Measurements from ENCODE around the gene IL1R2. TPM values are rescaled to one million over a fixed set of nuclear protein-coding genes. Genes with fewer than 3 reads are reported as not detected.

The IL1R2 gene
- total and polyA plus RNA-seq, 2 of the 13 experiments (the other 11 are each of a cell fraction or from before 2014, with no cell fraction given) = 3.6 to 7.3 TPM

DNA sequence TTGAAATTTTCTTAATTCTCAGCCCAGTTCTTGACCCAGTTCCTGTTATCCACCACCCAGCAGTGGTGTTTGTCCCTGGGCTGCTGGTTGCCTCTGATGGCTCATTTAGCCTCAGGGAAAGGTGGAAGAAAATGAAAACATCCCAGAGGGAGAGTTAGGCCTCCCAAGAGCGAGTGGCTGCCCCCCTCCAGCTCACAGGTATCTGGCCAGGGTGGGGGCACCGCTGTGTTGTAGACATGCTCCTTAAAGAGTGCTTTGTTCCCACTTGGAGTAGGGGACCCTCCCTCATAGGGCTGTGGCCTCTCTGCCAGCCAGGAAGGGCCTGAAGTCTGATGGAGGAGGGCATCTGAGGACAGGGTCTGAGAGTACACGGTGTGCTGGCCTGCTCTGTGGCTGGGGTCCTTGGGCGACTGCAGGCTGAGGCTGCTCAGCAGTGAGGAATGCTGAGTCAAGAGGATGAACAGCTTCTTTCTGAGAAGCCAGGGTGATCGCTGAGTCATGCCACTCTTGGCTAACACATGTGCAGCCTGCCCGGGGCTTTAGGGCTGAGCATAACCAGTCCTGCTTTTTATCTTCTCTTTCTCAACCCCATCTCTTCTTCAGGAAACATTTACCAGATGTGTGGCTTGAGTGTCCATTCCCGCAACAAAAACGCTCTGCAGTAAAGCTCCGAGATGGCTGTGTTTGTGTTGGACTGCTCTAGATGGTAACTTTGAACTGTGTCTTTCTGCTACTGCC is 72.3 kb downstream of the IL1R2 start (continued):
- no peak for TF ChIP-seq PRDM15 (CRISPR knock-in tag; IDR thresholded peaks at IDR 0.05)
- TF ChIP-seq, protein P1, sequence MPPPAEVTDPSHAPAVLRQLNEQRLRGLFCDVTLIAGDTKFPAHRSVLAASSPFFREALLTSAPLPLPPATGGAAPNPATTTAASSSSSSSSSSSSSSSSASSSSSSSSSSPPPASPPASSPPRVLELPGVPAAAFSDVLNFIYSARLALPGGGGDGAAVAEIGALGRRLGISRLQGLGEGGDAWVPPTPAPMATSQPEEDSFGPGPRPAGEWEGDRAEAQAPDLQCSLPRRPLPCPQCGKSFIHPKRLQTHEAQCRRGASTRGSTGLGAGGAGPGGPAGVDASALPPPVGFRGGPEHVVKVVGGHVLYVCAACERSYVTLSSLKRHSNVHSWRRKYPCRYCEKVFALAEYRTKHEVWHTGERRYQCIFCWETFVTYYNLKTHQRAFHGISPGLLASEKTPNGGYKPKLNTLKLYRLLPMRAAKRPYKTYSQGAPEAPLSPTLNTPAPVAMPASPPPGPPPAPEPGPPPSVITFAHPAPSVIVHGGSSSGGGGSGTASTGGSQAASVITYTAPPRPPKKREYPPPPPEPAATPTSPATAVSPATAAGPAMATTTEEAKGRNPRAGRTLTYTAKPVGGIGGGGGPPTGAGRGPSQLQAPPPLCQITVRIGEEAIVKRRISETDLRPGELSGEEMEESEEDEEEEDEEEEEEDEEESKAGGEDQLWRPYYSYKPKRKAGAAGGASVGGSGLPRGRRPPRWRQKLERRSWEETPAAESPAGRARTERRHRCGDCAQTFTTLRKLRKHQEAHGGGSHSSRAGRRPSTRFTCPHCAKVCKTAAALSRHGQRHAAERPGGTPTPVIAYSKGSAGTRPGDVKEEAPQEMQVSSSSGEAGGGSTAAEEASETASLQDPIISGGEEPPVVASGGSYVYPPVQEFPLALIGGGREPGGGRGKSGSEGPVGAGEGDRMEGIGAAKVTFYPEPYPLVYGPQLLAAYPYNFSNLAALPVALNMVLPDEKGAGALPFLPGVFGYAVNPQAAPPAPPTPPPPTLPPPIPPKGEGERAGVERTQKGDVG (CRISPR knock-in tag; IDR thresholded peaks at IDR 0.05; ENCODE audit: borderline replicate concordance) = peak; percentile 96
- 0 out of 2 replicates have a peak, but pooled peaks have one; percentile 11 for TF ChIP-seq SKIL (CRISPR knock-in tag; IDR thresholded peaks at IDR 0.05; ENCODE audit: borderline replicate concordance)
- TF ChIP-seq, protein P2, sequence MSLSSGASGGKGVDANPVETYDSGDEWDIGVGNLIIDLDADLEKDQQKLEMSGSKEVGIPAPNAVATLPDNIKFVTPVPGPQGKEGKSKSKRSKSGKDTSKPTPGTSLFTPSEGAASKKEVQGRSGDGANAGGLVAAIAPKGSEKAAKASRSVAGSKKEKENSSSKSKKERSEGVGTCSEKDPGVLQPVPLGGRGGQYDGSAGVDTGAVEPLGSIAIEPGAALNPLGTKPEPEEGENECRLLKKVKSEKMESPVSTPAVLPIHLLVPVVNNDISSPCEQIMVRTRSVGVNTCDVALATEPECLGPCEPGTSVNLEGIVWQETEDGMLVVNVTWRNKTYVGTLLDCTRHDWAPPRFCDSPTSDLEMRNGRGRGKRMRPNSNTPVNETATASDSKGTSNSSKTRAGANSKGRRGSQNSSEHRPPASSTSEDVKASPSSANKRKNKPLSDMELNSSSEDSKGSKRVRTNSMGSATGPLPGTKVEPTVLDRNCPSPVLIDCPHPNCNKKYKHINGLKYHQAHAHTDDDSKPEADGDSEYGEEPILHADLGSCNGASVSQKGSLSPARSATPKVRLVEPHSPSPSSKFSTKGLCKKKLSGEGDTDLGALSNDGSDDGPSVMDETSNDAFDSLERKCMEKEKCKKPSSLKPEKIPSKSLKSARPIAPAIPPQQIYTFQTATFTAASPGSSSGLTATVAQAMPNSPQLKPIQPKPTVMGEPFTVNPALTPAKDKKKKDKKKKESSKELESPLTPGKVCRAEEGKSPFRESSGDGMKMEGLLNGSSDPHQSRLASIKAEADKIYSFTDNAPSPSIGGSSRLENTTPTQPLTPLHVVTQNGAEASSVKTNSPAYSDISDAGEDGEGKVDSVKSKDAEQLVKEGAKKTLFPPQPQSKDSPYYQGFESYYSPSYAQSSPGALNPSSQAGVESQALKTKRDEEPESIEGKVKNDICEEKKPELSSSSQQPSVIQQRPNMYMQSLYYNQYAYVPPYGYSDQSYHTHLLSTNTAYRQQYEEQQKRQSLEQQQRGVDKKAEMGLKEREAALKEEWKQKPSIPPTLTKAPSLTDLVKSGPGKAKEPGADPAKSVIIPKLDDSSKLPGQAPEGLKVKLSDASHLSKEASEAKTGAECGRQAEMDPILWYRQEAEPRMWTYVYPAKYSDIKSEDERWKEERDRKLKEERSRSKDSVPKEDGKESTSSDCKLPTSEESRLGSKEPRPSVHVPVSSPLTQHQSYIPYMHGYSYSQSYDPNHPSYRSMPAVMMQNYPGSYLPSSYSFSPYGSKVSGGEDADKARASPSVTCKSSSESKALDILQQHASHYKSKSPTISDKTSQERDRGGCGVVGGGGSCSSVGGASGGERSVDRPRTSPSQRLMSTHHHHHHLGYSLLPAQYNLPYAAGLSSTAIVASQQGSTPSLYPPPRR (CRISPR knock-in tag; IDR thresholded peaks at IDR 0.05; ENCODE audit: borderline replicate concordance) = peak; percentile 37; the same call in 1 of the 2 replicates
- TF ChIP-seq GTF3A (CRISPR knock-in tag; conservative IDR thresholded peaks at IDR 0.05) = 0 out of 2 replicates have a peak, but pooled peaks have one; percentile 16
- TF ChIP-seq ZMYM3 (CRISPR knock-in tag; IDR thresholded peaks at IDR 0.05) = peak; percentile 50; the same call in 1 of the 2 replicates
- peak; percentile 83; the same call in 1 of the 2 replicates for TF ChIP-seq EED (CRISPR knock-in tag; IDR thresholded peaks at IDR 0.05)
- TF ChIP-seq ZFP90 (CRISPR knock-in tag; IDR thresholded peaks at IDR 0.05; ENCODE audit: borderline replicate concordance) = peak; percentile 88
- TF ChIP-seq SATB2 (CRISPR knock-in tag; IDR thresholded peaks at IDR 0.05) = peak; percentile 71; the same call in 1 of the 2 replicates
- TF ChIP-seq KDM6A (CRISPR knock-in tag; IDR thresholded peaks at IDR 0.05; ENCODE audit: low read depth) = peak; percentile 6; the same call in 1 of the 2 replicates
- 0 out of 2 replicates have a peak, but pooled peaks have one; percentile 52 for TF ChIP-seq ZNF790 (CRISPR knock-in tag; IDR thresholded peaks at IDR 0.05; ENCODE audit: borderline replicate concordance)
